Breast epithelium (tissue), 3 donors: ENCODE measurements around the gene PTPRN2.

Experiments
- CTCF ChIP-seq, 3 donors: fragments of 450-650 bp; IDR thresholded peaks; one replicate each; pipeline ENCODE4 v1.5.1; 2016 to 2017; ENCODE audit warnings: antibody characterized with exemption in 3 of 3, mild to moderate bottlenecking in 3 of 3, moderate library complexity in 3 of 3
- POLR2A ChIP-seq: fragments of 450-650 bp; IDR thresholded peaks from one replicate; pipeline ENCODE4 v1.6.1; 2016; ENCODE audit warnings: antibody characterized with exemption, mild to moderate bottlenecking, moderate library complexity
- POLR2AphosphoS5 ChIP-seq, 3 donors: sonication (generic); formaldehyde crosslinking; IDR thresholded peaks; one replicate each; pipeline ENCODE4 v1.6.1; 2017; ENCODE audit warnings: antibody characterized with exemption in 3 of 3

GRCh38 chr7:157551325-157552070, 1036.1 kb downstream of the PTPRN2 start:
- TF ChIP-seq CTCF (IDR thresholded peaks at IDR 0.05) (no peak), POLR2AphosphoS5 (IDR thresholded peaks at IDR 0.05) (no peak), POLR2A (no peak)
